ENCODE results near the gene PIK3C2G.

The PIK3C2G gene

GRCh38 chr12:18261273-18261672 lies at the start of gene PIK3C2G:
PIK3C2G (plus strand) TSS chr12:18261518; CDS start chr12:18282082, 20,564 bp downstream.
- Histone ChIP-seq H3K4me3 (no peak within 1 kb of the TSS), H3K4me1 (no peaks in the 10 kb centered on the region), H3K27me3 (no peaks in the 10 kb centered on the region), H3K4me2 (no peak within 1 kb of the TSS), H3K36me3 (no peaks in the 10 kb centered on the region), H3K9ac (no peak within 1 kb of the TSS), H4K20me1 (no peaks in the 10 kb centered on the region), H3K27ac (no peak within 1 kb of the TSS), H3K9me3 (replicated peaks in 1 of 11) (no peaks in the 10 kb centered on the region)
- TF ChIP-seq Cebpa-rat (IDR thresholded peaks at IDR 0.05) = no peak

- H3K36me3 ChIP-seq = no peaks in the 10 kb centered on the region
- H3K9ac ChIP-seq = no peak overlapping the region
- H3K4me3 ChIP-seq = no peak overlapping the region
- no peaks in the 10 kb centered on the region for H3K27me3 ChIP-seq
- no peak overlapping the region for H3K4me2 ChIP-seq
- no peak overlapping the region for H3K27ac ChIP-seq
- 0 out of 20 replicates have a peak, but pooled peaks cover 0 to 4% (median 0%) of the 10 kb centered on the region in 10 experiments for H3K4me1 ChIP-seq
- no peaks in the 10 kb centered on the region for H3K9me3 ChIP-seq (replicated peaks in 1 of 11)
- no peaks in the 10 kb centered on the region for H4K20me1 ChIP-seq
- no peak for TF ChIP-seq Cebpa-rat (IDR thresholded peaks at IDR 0.05)
Measured at GRCh38 chr12:18217966-18218365, 43.4 kb upstream of the PIK3C2G start.

GRCh38 chr12:18221726-18222125 lies 39.6 kb upstream of the PIK3C2G start:
- Histone ChIP-seq H3K27ac (no peak overlapping the region), H4K20me1 (no peaks in the 10 kb centered on the region), H3K9ac (no peak overlapping the region), H3K36me3 (no peaks in the 10 kb centered on the region), H3K4me1 (0 out of 20 replicates have a peak, but pooled peaks cover 0 to 4% (median 0%) of the 10 kb centered on the region in 10 experiments), H3K27me3 (no peaks in the 10 kb centered on the region), H3K4me3 (no peak overlapping the region), H3K9me3 (replicated peaks in 1 of 11) (no peaks in the 10 kb centered on the region), H3K4me2 (0 out of 22 replicates have a peak overlapping the region, but pooled peaks of 1 of the 11 experiments have one; percentile 1)
- TF ChIP-seq Cebpa-rat (IDR thresholded peaks at IDR 0.05) = no peak

GRCh38 chr12:18222699-18223098 lies 38.6 kb upstream of the PIK3C2G start:
- H3K4me1 ChIP-seq = 0 out of 20 replicates have a peak, but pooled peaks cover 0 to 4% (median 0%) of the 10 kb centered on the region in 10 experiments
- H3K27ac ChIP-seq = no peak overlapping the region
- no peak overlapping the region for H3K4me3 ChIP-seq
- H4K20me1 ChIP-seq = no peaks in the 10 kb centered on the region
- H3K36me3 ChIP-seq = no peaks in the 10 kb centered on the region
- H3K27me3 ChIP-seq = no peaks in the 10 kb centered on the region
- TF ChIP-seq Cebpa-rat (IDR thresholded peaks at IDR 0.05) = no peak
- H3K9ac ChIP-seq = no peak overlapping the region
- no peak overlapping the region for H3K4me2 ChIP-seq
- H3K9me3 ChIP-seq (replicated peaks in 1 of 11) = no peaks in the 10 kb centered on the region

GRCh38 chr12:18224745-18225144 lies 36.6 kb upstream of the PIK3C2G start:
- H3K4me3 ChIP-seq = no peak overlapping the region
- 0 out of 20 replicates have a peak, but pooled peaks cover 0 to 4% (median 0%) of the 10 kb centered on the region in 10 experiments for H3K4me1 ChIP-seq
- no peaks in the 10 kb centered on the region for H3K9me3 ChIP-seq (replicated peaks in 1 of 11)
- no peak overlapping the region for H3K27ac ChIP-seq
- no peak overlapping the region for H3K9ac ChIP-seq
- H3K4me2 ChIP-seq = no peak overlapping the region
- no peak for TF ChIP-seq Cebpa-rat (IDR thresholded peaks at IDR 0.05)
- H4K20me1 ChIP-seq = no peaks in the 10 kb centered on the region
- no peaks in the 10 kb centered on the region for H3K36me3 ChIP-seq
- no peaks in the 10 kb centered on the region for H3K27me3 ChIP-seq

GRCh38 chr12:18239526-18239925 lies 21.8 kb upstream of the PIK3C2G start:
- Histone ChIP-seq H3K9me3 (replicated peaks in 1 of 11) (peaks cover 9 to 25% (median 17%) of the 10 kb centered on the region in 11 experiments; a peak in 19 of 22 replicates), H3K27me3 (no peaks in the 10 kb centered on the region), H3K27ac (no peak overlapping the region), H3K4me2 (no peak overlapping the region), H3K4me1 (no peaks in the 10 kb centered on the region), H3K4me3 (no peak overlapping the region), H4K20me1 (no peaks in the 10 kb centered on the region), H3K9ac (no peak overlapping the region), H3K36me3 (no peaks in the 10 kb centered on the region)
- no peak for TF ChIP-seq Cebpa-rat (IDR thresholded peaks at IDR 0.05)

- Histone ChIP-seq H4K20me1 (no peaks in the 10 kb centered on the region), H3K36me3 (no peaks in the 10 kb centered on the region), H3K9me3 (replicated peaks in 1 of 11) (no peaks in the 10 kb centered on the region), H3K4me2 (no peak overlapping the region), H3K9ac (no peak overlapping the region), H3K4me3 (no peak overlapping the region), H3K27me3 (no peaks in the 10 kb centered on the region), H3K4me1 (no peaks in the 10 kb centered on the region), H3K27ac (no peak overlapping the region)
- no peak for TF ChIP-seq Cebpa-rat (IDR thresholded peaks at IDR 0.05)
Measured at GRCh38 chr12:18242380-18243089, 18.8 kb upstream of the PIK3C2G start.

GRCh38 chr12:18243238-18243637 lies 18.1 kb upstream of the PIK3C2G start:
- H3K4me3 ChIP-seq = no peak overlapping the region
- no peaks in the 10 kb centered on the region for H3K4me1 ChIP-seq
- no peak overlapping the region for H3K27ac ChIP-seq
- H3K9me3 ChIP-seq (replicated peaks in 1 of 11) = no peaks in the 10 kb centered on the region
- no peak for TF ChIP-seq Cebpa-rat (IDR thresholded peaks at IDR 0.05)
- no peak overlapping the region for H3K9ac ChIP-seq
- no peaks in the 10 kb centered on the region for H4K20me1 ChIP-seq
- no peak overlapping the region for H3K4me2 ChIP-seq
- H3K27me3 ChIP-seq = no peaks in the 10 kb centered on the region
- H3K36me3 ChIP-seq = no peaks in the 10 kb centered on the region

GRCh38 chr12:18246066-18246465 lies 15.3 kb upstream of the PIK3C2G start:
- no peak overlapping the region for H3K9ac ChIP-seq
- H4K20me1 ChIP-seq = no peaks in the 10 kb centered on the region
- H3K27ac ChIP-seq = no peak overlapping the region
- no peak for TF ChIP-seq Cebpa-rat (IDR thresholded peaks at IDR 0.05)
- no peak overlapping the region for H3K4me2 ChIP-seq
- H3K9me3 ChIP-seq (replicated peaks in 1 of 11) = no peaks in the 10 kb centered on the region
- H3K36me3 ChIP-seq = no peaks in the 10 kb centered on the region
- H3K27me3 ChIP-seq = no peaks in the 10 kb centered on the region
- H3K4me1 ChIP-seq = no peaks in the 10 kb centered on the region
- H3K4me3 ChIP-seq = no peak overlapping the region

- TF ChIP-seq Cebpa-rat (IDR thresholded peaks at IDR 0.05) = no peak
- no peaks in the 10 kb centered on the region for H4K20me1 ChIP-seq
- no peaks in the 10 kb centered on the region for H3K4me1 ChIP-seq
- no peak overlapping the region for H3K27ac ChIP-seq
- no peaks in the 10 kb centered on the region for H3K36me3 ChIP-seq
- H3K4me3 ChIP-seq = no peak overlapping the region
- no peak overlapping the region for H3K4me2 ChIP-seq
- no peaks in the 10 kb centered on the region for H3K27me3 ChIP-seq
- no peak overlapping the region for H3K9ac ChIP-seq
- H3K9me3 ChIP-seq (replicated peaks in 1 of 11) = no peaks in the 10 kb centered on the region
Measured at GRCh38 chr12:18250313-18250916, 10.9 kb upstream of the PIK3C2G start.

Measured in BLaER1 treated with 17β-estradiol and CSF1 and Interleukin-3, amounts not matched to agents 10 nM and 100 nM (cell line).